GM19372 (cell line): ENCODE measurements around the gene SDC4.
"Not testable (repeated sequence)": the region's sequence is repeated elsewhere in the genome, so short reads cannot be mapped to it uniquely, and the experiment has no call there.

ENCODE experiments used
- ATAC-seq: cut with Tn5 transposase; IDR thresholded peaks from one replicate; pipeline ENCODE4 v1.9.1; 2021; ENCODE audit warnings: mild to moderate bottlenecking, low read depth, moderate library complexity; ENCODE audit not compliant: unreplicated experiment

SDC4 gene

DNA sequence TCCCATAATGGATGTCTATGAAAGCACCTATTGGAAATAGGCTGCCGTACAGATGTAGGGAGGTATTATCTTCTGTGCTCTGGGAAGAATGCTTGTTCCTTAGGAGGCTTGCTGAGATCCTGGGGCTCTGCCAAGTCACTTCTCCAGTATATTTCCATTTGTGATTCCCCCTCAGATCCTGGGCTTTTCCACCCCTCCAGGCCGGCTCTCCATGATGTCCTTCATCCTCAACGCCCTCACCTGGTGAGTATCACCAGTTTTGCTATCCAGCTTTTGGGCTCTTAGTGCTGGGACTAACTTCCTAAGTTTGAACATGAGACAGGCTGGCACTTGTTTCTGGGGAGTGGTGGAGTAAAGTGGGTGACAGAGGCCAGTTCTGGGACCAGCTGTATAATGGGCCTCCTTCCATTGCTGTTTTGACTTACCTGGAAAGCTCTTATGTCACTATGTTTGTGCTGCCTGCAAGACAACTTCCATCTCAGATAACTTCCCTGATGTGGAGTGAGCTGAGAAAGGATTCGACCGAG, 17.3 kb upstream of the SDC4 start:
- no peak for ATAC-seq

DNA sequence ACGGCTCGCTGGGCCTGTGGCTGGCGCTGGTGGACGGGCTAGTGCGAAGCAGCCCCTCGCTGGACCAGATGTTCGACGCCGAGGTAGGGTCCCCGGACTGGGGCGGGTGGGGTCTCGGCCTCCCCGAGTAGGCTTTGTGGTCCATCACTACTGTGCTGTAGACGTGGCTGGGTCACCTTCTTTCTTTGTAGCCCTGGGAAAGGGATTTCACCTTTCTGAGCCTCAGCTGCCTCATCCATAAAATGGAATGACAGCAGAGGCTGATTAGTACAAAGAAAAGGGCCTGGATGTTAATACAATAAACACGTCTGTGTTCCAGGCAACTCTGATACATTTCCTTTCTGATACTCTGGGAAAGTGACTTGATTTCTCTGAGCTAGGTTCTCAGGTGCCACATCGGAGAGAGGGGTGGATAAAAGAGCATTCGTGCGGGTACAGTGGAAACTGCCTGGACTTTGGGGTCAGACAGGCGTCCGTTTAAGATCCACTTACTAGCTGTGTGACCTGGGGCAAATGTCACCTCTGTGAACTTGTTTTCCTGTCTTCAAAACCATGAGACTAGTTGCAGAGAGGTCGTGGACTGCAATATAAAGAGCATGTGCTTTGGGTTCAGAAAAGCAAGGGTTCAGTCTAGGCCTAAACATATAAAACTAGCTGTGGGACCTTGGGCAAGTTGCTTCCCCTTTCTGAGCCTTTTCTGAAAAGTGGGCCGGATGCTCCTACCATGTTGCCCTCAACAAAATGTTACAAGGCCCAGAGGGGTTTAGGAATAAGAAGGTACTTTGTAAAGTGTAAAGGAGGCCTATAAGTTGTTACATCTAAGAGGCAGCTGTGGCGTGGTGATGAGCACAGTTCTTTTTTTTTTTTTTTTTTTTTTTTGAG, 15.6 kb upstream of the SDC4 start:
- ATAC-seq, result no peak

DNA sequence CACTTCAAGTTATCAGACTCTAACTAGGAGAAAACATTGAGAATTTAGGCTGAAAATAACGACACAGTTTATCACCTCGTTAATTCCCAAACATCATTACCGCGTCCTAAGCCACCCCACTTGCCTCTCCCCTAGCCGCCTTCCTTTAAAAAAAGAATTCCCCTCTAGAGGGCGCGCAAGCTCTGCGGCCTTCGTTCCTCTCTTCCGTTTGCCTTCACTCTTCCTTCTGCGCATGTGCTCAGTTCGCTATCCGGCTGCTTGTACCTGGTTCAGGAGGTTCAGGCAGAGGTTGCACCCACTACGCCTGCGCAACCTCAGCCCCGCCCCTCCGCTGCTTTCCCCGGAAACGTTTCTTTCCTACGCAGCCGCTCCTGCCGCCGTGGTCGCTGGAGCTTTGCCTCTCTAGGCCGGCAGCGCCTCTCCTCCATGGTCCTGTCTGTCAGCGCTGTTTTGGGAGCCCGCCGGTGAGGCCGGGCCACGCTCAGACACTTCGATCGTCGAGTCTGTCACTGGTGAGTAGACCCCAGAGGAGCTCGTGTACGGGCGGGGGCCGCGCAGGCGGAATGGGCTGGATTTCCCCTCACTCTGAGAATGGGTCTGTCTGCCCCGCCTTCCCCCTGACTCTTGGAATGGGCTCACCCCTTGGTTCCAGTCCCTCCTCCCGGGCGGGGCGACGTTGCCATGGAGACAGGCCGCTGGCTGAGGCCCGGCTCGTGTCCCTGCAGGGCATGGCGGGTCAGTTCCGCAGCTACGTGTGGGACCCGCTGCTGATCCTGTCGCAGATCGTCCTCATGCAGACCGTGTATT, 14.8 kb upstream of the SDC4 start, which contains the start of gene SYS1:
Gene SYS1, plus strand, starts transcription at position 353 of the 807 bp plus-strand sequence. Its CDS starts 376 bp downstream, at position 729.
- ATAC-seq, result peak; percentile 86

DNA sequence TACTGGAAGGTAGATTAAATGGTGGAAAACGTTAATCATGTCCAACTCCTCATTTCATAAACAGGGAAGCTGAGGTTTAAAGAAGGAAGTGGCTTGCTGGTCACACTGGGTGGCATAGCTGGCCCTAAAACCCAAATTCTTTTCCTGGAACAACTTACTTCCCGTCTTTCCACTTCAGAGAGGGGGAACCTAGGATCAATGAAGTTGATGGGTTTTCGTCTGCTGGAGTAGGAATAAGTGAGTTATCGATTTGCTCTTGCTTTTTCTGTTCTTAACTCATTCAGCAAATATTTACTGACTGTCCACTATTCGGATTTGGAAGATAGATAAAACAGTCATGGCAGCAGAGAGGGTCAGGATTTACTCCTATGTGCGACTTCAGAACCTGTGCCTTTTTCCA, 13.6 kb upstream of the SDC4 start:
- no peak for ATAC-seq

DNA sequence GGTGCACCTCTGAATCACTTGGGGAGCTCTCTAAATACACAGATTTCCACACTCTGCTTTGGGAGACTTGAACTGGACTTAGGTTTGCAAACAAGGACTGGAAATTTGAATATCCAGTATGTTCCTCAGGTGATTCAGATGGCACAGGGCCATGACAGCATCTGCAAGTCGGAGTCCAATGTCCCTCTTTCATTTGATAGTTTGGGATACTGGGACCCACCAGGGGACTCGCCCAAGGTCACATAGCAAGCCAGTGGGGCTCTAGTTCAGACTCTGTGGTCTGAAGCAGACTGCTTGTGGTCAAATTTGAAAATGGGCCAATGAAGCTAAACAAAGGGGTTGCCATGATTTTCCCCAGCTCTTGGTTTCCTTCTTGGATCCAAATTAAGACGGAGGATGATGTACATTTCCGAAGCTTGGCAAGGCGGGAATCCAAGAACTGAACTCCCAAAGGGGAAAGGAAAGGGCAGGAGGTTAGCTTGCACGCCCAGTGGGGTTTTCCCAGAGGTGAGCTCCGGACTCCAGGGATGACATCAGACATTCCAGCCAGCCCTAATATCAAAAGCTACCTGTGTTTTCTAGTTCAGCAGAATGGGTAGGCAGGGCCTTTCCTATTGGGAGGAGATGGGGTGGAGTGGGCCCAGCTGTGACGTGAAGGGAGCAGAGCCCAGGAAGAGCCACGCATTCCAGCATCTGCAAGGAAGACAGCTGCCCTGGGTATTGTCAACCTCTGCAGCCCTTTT, 11.4 kb upstream of the SDC4 start:
- ATAC-seq, result no peak

DNA sequence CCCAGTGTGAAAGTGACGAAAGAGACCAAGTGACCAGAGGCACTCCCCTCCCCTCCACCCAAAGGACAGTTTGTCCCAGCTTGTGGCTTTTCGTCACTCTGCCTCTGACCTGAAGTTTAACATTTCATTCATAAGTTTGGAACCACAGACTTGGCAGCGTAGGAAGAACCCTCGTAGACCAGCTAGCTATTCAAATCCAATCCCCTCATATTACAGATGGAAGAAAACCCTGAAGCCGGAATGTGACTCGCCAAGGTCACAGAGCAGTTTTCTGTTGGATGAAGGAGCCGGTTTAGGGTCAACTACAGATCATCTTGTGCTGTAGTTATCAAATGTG, 10.8 kb upstream of the SDC4 start:
- no peak for ATAC-seq

DNA sequence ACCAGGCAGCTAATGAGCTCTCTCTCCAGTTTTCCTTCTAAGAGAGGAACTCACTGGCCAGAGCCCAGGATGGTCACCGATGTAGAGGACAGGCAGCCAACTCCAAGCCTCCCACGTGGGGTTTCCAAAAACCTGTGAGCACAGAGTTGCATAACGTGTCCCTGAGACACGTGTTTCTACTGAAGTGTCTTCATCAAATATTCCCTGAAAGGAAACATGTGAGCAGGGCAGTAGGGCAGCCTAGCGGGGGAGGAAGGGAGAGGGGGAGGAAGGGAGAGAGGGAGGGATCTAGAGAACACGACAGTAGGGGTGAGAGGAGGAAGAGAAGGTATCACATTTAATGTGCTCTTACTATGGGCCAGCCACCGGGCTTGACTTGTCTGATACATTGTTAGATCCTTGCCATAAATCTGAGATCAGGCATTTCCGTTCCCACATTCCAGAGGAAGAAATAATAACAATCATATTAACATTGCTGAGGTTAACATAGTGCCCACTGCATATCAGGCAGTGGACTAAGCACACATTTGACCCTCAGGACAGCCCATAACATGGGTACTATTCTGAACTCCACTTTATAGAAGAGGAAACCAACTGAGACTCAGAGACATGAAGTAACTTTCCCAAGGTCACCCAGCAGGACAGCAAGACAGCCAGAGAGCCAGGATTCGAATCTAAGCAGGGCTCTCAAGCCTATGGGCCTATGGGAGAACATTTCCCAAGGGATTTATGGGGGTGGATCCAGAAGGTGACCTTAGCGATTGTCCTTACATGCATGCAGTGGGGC, 10.3 kb upstream of the SDC4 start:
- no peak for ATAC-seq

DNA sequence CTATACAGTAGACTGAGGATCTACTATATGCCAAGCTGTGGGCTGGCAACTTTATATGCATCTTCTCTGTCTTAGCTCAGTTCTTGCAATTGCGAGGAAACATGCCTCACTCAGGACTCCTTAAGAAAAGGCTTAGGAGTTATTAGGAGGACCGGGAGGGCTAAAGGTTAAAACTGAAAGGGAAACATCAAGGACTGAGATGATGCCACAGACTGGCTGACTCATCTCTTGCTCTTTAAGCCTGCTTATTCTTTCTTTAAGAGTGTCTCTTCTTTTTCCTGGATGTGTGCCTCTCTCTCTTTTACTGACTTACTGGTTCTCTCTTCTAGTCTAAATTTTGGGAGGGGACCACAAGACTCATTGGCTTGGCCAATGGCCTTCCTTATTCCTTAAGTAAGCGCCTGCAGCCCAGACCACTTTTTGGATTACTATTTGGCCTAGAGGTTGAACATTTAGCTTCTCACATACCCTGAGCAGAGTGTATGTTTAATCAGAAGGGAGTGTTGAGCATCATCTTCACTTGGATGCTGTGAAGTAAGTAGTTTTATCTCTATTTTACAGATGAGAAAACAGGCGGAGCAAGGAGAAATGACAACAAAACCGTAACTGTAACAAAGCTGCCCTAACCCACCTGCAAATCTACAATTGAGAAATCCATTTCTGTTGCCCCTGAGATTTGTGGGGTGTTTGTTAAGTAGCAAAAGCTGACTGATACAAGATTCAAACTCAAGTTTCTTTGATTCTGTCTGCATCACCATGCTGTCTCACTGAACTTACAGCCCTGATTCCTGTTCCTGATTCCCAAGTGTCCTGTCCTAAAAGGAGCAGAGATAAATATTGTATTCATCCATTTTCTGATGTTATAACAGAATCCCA, 7.2 kb upstream of the SDC4 start:
- no peak for ATAC-seq

DNA sequence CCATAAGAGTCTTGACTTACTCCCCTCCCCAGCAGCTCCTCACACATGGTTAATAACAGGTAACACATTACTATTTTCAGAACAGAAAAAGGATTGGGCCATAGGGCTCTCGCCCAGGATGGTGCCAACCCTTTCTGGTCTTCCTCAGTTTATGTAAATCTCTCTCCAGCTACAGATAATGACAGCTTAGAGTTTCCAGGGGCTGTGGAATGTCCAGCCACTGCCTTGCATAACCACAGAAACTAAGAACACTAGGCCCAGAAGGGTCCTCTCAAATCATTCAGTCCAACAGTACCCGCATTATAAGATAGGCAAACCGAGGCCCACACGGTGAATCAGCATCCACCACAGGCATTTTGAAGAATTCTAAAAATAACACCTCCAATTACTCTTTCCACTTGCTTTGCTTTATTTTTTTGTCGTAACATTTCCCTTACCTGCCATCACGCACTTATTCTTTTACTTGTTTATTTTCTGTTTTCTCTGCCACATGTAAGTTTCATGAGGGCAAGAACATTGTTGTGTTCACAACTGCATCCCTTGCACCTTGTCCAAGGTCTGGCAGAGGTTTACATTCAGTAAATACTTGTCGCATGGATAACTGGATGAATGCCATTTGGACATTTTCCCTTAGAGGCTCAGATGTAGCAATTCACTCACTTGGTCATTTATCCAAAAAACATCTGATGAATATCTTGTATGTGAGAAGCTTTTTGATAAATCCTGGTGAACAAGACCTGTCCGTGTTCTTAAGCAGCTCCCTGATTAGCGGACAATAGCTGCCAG, 6.4 kb upstream of the SDC4 start:
- ATAC-seq, result no peak

DNA sequence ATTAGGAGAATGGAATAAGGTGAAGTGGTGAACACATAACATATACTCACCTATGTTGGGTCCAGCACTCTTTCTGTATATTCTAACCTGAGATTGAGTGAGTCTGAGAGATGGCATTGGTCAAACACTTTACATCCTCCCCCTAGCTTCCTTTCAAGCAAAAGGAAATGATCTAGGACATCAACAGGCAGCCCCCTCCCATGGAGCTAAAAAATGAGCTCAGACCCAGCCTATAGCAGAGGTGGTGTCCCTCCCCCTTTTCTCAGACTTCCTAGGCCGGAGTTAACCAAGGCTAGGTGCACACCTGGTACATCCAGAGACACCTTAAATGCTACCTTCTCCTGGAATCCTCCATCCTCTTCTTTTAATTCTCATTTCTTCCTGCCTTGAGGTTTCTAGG, 5.5 kb upstream of the SDC4 start:
- ATAC-seq, result no peak

DNA sequence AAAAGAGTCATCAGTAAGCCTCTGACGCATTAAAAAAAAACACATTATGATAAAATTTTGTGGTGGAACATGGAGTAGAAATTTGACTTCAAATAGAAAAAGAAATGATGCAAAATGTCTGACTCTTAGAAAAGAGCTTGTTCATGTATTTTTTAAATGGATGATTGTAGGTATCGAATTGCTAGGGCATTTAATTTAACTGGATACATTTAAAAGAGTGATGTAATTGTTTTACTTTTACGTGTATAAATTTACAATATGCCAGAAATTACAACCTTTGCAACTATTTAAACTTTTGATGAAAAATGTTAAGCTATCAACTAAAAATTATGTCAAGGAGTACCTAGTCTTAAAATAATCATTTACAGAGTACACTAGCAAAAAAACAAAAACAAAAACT, 4.5 kb upstream of the SDC4 start:
- no peak for ATAC-seq

DNA sequence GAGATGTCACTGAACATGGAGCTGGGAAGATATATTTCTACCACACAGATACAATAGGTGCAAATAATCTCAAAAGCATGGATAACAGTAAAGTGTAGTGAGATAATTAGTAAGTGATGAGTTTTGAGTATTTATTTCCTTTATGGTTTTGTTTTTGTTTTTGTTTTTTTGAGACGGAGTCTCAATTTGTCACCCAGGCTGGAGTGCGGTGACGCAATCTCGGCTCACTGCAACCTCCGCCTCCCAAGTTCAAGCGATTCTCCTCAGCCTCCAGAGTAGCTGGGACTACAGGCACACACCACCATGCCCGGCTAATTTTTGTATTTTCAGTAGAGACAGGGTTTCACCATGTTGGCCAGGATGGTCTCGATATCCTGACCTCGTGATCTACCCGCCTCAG, 2.6 kb upstream of the SDC4 start:
- not testable (repeated sequence) for ATAC-seq

DNA sequence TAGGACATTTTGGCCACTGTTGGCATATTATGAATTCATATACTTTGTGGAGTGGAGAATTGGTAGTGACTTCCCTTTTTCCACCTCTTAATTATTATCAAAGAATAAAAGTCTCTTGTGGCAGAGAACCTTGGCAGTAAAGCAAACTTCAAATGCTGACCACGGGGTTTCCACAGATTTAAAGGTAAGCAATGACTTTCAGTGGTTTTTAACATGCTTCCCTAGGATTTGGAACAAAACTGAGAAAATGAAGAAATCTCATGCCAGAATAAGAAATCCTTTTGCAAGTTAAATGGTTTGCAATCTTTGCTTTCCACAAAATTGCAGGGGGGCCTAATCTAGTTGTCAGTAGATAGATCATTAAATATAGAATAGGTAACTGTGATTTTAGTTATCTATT, 2.0 kb upstream of the SDC4 start:
- ATAC-seq, result no peak

DNA sequence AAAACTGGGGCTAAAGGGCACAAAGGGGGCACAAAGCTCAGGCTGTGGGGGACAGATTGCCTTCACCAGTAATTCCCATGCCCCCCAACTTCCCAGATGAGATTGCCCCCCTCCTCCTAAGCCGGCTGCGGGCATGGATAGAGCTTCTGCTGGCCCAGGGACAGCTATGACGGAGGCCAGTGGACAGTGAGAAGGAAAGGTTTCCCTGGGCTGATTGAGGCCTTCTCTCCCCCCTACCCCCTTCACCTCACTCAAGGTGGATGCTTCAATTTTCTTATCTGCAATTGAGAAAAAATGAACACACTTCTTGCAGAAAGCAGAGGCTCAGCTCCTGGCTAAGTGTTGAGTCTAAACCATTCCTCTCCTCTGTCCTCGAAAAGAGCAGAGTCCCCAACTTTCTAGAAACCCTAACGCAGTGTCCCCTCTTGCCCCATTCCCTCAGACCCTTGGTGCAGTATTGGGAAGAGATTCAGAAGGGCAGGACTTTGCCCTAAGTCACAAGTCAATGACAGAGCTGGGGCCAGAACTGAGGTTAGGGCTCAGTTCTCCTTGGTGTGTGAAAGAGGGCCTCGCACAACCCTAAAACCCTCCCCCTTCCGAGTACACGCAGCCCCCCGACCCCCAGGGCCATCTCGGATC, 808 bp downstream of the SDC4 start:
- ATAC-seq, result no peak

DNA sequence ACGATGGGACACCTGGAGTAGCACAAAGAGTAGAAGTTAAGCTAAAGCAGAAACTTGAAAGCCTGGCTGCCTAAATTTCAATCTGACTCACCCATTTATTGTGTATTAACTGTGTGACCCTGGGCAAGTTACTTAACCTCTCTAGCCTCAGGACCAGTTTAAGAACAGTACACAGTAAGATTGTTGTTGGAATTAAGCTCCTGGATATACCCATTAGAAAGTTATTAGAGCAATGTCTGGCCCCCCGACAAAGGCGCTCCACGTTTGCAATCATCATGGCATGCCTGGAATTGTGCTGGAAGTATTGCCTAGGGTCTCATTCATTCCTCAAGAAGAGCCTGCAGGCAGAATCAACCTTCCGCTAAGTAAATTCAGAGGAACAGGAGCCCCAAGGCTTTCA, 1.4 kb downstream of the SDC4 start:
- no peak for ATAC-seq

DNA sequence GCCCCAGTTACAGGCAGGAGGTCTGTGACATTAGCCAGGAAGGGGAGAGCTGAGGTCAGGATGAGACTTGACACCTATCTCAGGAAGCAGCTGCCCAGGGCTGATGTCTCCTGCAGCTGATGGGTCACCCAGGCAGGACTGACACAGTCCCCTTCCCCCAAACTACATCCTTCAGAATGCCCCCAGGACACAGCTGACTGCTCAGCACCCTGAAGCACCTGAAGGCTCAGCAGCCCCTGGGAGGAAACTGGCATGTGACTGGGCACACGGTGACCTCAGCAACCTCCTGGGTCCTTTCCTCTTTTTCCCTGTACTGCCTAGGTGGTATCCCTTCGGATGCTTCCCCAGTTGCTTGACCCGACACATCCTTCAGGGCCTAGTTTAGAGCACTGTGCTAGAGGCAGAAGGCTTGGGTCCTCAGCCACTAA, 1.9 kb downstream of the SDC4 start:
- ATAC-seq, result no peak

DNA sequence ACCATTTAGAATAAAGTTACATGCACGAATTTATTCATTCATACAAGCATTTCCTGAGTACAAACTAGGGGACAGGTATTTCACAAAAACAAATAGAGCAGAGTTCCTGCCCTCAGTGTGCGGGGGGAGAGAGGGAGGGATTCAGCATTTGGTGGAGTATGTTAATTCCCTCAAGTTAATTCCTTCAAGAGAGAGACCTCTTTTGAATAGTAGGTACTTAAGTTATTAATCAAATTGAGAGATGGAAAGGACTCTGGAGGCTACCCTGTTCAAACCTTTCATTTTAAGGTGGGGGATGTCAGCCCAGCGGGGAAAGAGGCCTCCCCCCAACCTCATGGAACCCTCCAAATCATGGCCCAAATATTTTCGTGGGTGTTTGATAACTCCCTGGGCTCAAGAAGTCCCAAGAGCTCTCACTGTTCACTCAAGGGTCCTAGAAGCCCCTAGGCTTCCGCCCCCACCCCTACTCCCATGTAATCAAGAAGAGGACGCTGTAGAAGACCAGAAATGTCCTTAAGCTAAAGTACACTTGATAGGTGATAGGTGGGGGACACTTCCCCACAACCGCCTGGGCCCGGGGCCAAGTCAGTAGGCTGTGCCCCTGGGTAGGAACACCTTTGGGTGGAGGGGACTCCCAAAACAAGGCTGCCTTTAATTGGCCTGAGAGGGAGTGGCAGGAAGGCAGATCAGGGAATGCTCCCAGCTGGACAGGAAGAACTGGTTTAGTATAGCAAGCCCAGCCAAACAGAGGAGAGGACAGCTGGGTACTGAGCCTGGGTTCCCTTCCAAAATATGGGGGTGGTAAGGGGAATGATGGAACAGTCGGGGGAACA, 2.9 kb downstream of the SDC4 start:
- no peak for ATAC-seq
